MV-4-11 (cell line): ENCODE measurements around the gene MPV17L.
"Not testable (repeated sequence)": the region's sequence is repeated elsewhere in the genome, so short reads cannot be mapped to it uniquely, and the experiment has no call there.

Experiments
- DNase-seq: peaks from one replicate; lab custom pipeline; 2025; lab: John Stamatoyannopoulos, UW

Gene MPV17L

DNA sequence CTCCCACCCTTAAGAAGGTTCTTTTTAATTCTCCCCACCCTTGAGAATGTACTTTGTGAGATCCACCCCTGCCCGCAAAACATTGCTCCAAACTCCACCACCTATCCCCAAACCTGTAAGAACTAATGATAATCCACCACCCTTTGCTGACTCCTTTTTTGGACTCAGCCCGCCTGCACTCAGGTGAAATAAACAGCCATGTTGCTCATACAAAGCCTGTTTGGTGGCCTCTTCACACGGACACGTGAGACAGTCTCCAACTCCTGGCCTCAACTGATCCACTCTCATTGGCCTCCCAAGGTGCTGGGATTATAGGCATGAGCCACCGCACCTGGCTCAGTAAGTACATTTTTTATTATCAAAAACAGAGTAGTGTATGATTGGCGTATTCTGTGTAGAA is 13.9 kb downstream of the MPV17L start:
- DNase-seq = not testable (repeated sequence)

- DNase-seq = no peak
Observed at GRCh38 chr16:15415511-15415985, 20.0 kb downstream of the MPV17L start.

DNA sequence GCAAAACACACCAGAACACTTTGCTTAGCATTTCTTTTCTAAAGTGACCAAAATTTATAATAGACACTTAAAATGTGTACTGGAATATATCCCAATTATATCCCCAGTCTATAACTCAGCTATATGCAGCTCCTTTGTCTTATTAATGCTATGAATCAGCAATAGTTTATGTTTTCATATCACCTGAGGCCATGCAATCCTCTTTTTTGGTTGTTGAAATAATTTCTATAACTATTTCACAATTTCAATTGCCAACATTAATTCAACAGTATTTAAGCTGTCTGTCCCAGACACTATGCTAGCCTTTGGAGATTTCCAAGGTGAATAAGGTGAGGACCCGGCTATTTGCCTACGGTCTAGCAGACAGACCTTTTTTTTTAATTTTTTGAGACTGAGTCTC is 21.6 kb downstream of the MPV17L start:
- DNase-seq = no peak

DNA sequence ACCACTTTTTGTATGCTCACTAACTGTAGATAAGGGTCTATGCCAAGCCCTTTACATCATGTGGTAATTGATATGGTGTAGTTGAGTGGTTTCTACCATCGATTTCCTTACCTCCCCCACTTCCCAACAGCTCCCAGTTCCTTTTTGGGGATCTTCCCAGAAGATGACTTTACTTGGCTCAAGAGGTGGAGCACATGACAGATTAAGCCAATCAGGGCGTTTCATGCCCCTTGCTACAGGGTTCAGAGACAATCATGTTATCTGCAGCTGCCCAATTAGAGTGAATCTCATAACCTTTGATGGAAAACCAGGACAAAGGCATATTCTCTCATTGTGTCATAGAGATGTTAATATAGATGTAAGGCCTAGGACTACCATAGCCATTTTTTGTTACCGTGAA is 22.7 kb downstream of the MPV17L start:
- no peak for DNase-seq

DNA sequence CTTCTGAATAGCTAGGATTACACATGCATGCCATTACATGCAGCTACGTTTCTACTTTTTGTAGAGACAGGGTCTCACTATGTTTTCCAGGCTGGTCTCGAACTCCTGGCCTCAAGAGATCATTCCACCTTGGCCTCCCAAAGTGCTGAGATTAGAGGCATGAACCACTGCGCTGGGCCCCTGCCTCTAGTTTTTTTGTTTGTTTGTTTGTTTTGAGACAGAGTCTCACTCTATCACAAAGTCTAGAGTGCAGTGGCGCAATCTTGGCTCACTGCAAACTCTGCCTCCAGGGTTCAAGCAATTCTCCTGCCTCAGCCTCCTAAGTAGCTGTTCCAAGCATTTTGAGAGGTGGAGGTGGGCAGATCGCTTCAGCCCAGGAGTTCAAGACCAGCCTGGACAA is 26.1 kb downstream of the MPV17L start:
- DNase-seq = not testable (repeated sequence)

GRCh38 chr16:15422222-15422621 is 26.7 kb downstream of the MPV17L start:
- DNase-seq = no peak

GRCh38 chr16:15425861-15426260 is 30.3 kb downstream of the MPV17L start:
- DNase-seq = no peak

DNA sequence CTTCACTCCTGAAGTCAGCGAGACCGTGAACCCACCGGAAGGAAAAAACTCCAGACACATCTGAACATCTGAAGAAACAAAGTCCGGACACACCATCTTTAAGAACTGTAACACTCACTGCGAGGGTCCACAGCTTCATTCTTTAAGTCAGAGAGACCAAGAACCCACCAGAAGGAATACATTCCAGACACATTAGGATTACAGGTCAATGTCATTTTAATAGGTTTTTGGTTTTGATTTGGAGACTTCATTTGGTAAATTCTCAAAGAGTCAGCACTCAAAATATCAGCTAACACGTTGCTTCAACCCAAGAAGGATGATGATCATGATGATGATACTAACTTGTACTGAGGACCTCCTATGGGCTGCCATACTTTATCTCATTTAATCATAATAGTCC is 31.2 kb downstream of the MPV17L start:
- DNase-seq = no peak

DNA sequence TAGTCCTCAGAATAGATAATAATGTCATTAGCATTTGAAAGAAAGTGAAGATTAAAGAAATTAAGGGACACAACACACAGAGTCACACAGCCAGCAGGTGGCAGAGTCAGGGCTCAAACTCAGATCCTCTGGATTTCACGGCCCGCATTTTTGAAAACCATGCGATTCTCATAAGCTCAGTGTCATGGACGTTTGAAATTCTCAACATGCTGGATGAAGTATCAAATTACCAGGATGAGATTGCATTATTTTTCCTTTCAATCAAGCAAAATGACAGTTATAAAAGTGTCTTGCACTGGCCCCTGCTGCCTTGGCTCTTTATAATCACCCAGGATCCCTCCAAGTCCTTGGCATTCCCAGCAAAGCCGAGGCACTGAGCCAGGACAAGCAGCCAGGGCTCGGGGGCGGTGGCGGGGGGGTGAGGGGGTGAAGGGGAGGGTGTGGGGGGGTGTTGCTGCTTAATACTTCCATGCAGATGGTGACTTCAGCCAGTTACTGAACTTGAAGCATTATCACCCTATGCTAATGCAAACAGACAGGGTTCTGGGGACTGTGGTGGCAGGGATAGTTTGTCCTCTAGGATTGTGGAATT is 32.2 kb downstream of the MPV17L start:
- DNase-seq = peak; percentile 43

DNA sequence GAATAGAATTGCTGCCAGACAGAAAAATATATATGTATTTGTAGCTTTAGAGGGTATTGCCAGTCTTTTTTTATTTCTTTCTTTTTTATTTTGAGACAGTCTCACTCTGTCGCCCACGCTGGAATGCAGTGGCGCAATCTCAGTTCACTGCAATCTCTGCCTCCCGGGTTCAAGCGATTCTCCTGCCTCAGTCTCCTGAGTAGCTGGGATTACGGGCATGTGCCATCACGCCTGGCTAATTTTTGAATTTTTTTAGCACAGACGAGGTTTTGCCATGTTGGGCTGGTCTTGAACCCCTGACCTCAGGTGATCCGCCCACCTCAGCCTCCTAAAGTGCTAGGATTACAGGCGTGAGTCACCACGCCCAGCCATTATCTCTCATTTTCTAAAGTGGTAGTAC is 35.3 kb downstream of the MPV17L start:
- DNase-seq = not testable (repeated sequence)

DNA sequence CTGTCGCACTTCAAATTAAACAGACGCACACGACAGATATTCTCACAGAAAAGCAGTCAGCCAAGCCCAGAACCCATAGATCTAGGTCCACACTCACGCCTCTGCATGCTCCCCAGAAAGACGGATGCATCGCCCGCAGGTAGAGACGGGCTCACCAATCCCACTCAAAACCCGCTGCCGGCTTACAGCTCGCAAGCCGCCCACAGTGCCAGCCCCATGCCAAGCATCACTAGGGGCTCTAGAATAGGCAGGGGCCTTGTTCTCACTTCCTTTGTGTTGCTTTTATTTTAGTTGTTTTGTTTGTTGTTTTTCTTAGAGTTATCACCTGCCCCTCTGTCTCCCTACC is 38.5 kb downstream of the MPV17L start:
- DNase-seq = no peak

GRCh38 chr16:15434425-15435215 is 39.1 kb downstream of the MPV17L start, which contains the start of gene BMERB1:
BMERB1 (plus strand) TSS chr16:15434588; CDS start chr16:15434654, 66 bp downstream.
- DNase-seq = no peak

DNA sequence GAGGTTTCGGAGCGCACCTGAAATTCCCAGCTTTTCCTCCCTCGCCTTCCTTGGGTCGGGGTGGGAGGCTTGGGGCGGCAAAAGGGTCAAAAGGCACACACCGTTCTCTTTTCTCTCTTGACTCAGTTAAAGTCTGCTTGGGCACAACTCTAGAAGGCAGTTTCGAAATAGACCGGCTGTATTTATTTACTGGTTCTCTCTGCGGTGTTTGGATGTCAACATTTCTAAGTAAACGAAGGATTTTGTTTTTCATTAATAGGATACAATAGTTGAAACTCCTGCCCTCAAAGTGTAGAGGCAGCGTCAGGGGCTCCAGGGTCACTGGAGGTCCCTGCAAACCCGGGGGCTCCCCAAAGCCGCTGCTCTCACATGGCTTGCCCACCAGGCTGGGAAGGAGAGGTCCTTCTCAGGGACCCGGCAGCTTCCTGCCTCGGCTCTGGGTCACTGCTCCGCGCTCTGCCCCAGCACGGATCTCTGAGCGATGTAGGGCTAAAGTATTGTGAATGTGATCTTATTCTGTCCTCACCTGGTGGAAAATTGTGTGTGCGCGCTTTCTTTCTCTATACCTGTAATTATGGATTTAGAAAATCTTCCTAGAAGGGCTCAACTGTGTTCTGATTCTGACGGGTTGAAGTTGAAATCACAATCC is 39.8 kb downstream of the MPV17L start:
- no peak for DNase-seq

- no peak for DNase-seq
Observed at GRCh38 chr16:15439102-15439501, 43.5 kb downstream of the MPV17L start.

GRCh38 chr16:15439521-15439920 is 44.0 kb downstream of the MPV17L start:
- DNase-seq = no peak

DNA sequence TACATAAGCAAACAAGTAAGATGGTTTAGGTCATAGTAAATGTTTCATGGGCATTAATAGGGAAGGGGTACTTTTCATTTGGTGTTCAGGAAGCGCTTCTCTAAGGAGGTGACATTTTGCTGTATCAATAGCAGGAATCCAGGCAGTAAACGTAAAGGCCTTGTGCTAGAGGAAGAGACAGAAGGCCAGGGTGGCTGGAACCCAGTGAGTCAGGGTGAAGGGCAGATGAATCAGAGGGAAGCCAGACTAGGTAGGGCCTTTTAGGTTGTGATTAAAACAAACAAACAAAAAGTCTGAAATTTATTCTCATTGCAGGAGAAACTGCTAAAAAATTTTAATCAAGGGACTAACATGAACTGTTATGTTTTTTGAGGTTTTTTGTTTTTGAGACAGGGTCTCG is 45.3 kb downstream of the MPV17L start:
- no peak for DNase-seq

GRCh38 chr16:15442140-15442539 is 46.6 kb downstream of the MPV17L start:
- not testable (repeated sequence) for DNase-seq

- no peak for DNase-seq
Observed at GRCh38 chr16:15443753-15444152, 48.2 kb downstream of the MPV17L start.

DNA sequence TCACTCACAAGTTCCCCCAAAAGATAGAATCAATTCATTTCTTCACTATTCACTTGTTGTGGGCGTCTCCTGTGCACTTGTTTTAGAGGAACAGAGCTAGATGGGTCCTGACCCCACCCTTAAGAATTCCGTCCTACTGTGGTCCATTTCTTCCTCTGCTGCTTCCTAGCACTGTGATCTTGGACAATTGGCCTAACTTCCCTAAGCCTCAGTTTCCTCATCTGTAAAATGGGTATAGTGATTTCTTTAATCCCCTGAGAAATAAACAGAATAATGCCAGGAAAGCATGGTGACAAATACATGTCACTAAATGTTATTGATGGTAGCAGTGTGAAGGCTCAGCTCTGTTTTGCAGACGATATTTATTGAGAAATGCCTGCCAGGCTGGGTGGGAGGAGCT is 48.7 kb downstream of the MPV17L start:
- no peak for DNase-seq

DNA sequence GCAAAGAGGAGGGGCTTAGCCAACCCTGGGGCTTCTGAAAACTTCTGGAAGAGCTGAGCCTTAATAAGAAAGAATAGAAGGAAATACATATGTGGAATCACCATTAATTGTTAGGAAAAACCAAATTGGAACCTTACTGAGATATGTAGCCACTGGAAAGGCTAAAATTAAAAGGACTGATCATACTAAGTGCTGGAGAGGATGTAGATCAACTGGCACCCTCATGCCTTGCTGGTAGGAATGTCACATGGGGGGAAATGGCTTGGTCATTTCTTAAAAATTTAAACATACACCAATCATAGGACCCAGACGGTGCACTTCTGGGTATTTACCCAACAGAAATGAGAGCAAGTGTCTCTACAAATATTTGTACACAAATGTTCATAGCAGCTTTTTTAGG is 49.9 kb downstream of the MPV17L start:
- no peak for DNase-seq

DNA sequence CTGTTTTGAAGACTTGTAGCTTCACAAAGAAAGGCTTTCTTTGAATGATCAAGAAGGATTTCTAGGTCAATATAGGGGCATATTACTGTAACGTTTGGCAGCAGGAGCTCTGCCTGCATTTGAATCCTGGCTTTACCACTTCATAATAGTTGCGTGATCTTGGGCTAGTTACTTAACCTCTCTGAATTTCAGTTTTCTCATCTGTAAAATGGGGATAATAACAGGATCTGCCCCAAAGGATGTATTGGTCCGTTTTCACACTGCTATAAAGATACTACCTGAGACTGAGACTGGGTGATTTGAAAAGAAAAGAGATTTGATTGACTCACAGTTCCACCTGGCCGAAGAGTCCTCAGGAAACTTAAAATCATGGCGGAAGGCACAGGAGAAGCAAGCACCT is 51.3 kb downstream of the MPV17L start:
- DNase-seq = no peak

- no peak for DNase-seq
Observed at GRCh38 chr16:15450624-15451023, 55.1 kb downstream of the MPV17L start.

DNA sequence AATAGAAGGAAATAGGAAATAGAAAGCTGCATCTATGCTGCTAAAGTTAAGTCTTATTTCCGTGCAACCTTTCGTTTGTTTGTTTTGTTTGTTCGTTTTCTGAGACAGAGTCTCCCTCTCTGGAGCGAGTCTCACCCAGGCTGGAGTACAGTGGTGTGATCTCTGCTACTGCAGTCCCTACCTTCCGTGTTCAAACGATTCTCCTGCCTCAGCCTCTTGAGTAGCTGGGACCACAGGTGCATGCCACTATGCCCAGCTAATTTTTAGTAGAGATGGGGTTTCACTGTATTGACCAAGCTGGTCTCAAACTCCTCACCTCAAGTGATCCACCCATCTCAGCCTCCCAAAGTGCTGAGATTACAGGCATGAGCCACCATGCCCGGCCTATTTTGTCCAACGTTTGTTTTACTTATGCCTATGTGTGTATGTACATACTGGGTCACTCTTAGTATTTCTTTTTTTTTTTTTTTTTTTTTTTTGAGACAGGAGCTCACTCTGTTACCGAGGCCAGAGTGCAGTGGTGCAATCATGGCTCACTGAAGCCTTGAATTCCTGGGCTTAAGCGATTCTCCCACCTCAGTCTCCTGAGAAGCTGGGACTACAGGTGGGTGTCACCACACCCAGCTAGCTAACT is 55.7 kb downstream of the MPV17L start:
- no peak for DNase-seq
